Measurements from ENCODE around the gene KLF13.

- TF ChIP-seq, protein P1, sequence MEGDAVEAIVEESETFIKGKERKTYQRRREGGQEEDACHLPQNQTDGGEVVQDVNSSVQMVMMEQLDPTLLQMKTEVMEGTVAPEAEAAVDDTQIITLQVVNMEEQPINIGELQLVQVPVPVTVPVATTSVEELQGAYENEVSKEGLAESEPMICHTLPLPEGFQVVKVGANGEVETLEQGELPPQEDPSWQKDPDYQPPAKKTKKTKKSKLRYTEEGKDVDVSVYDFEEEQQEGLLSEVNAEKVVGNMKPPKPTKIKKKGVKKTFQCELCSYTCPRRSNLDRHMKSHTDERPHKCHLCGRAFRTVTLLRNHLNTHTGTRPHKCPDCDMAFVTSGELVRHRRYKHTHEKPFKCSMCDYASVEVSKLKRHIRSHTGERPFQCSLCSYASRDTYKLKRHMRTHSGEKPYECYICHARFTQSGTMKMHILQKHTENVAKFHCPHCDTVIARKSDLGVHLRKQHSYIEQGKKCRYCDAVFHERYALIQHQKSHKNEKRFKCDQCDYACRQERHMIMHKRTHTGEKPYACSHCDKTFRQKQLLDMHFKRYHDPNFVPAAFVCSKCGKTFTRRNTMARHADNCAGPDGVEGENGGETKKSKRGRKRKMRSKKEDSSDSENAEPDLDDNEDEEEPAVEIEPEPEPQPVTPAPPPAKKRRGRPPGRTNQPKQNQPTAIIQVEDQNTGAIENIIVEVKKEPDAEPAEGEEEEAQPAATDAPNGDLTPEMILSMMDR (conservative IDR thresholded peaks at IDR 0.05 in 1 of 2, IDR thresholded peaks at IDR 0.05 in 1 of 2; ENCODE audit: low read depth in 1 of 2, low read length in 2 of 2), result no peak
- no peak for TF ChIP-seq EZH2 (IDR thresholded peaks at IDR 0.05; ENCODE audit: low read length, missing control alignments)
Observed at GRCh38 chr15:31391687-31392671, 65.3 kb downstream of the KLF13 start.
